ENCODE measurements around the gene MEGF9. TPM values are rescaled to one million over a fixed set of nuclear protein-coding genes. Genes with fewer than 3 reads are reported as not detected.

Gene MEGF9
- total RNA-seq, 4 donors from 2014 or later, result 62.1 to 113 (median 91.8) TPM

GRCh38 chr9:120711841-120712538 lies 2.3 kb downstream of the MEGF9 start:
- peak overlapping the region; percentile 83 to 97 (median 88) for H3K27ac ChIP-seq
- WGBS, 2 donors, result 28 to 36% methylated on average over 5 of the region's 5 CpGs

GRCh38 chr9:120711354-120711753 lies 2.9 kb downstream of the MEGF9 start:
- TF ChIP-seq POLR2A (IDR thresholded peaks at IDR 0.05), result no peak
- TF ChIP-seq EP300 (IDR thresholded peaks at IDR 0.05), result no peak
- Histone ChIP-seq H3K36me3 (no peaks in the 10 kb centered on the region), H3K9me3 (no peaks in the 10 kb centered on the region), H3K27me3 (no peaks in the 10 kb centered on the region), H3K4me3 (peak overlapping the region in 3 of 4 donors; percentile 16 to 97 (median 73)), H3K4me1 (peaks cover 0 to 71% (median 27%) of the 10 kb centered on the region in 4 donors), H3K27ac (peak overlapping the region in 3 of 4 donors; percentile 83 to 97 (median 88))
- no peak for DNase-seq (ENCODE audit: low spot score in 2 of 2)

More at GRCh38 chr9:120711841-120712538, 2.3 kb downstream of the MEGF9 start:
- H3K27me3 ChIP-seq, result no peaks in the 10 kb centered on the region
- no peaks in the 10 kb centered on the region for H3K9me3 ChIP-seq
- TF ChIP-seq POLR2A (IDR thresholded peaks at IDR 0.05) (no peak), EP300 (IDR thresholded peaks at IDR 0.05) (peak in 1 of 2 donors; percentile 7)
- TF ChIP-seq, protein P1, sequence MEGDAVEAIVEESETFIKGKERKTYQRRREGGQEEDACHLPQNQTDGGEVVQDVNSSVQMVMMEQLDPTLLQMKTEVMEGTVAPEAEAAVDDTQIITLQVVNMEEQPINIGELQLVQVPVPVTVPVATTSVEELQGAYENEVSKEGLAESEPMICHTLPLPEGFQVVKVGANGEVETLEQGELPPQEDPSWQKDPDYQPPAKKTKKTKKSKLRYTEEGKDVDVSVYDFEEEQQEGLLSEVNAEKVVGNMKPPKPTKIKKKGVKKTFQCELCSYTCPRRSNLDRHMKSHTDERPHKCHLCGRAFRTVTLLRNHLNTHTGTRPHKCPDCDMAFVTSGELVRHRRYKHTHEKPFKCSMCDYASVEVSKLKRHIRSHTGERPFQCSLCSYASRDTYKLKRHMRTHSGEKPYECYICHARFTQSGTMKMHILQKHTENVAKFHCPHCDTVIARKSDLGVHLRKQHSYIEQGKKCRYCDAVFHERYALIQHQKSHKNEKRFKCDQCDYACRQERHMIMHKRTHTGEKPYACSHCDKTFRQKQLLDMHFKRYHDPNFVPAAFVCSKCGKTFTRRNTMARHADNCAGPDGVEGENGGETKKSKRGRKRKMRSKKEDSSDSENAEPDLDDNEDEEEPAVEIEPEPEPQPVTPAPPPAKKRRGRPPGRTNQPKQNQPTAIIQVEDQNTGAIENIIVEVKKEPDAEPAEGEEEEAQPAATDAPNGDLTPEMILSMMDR (IDR thresholded peaks at IDR 0.05), result no peak
- H3K4me3 ChIP-seq, result peak overlapping the region; percentile 73 to 97 (median 78)
- no peak for DNase-seq (ENCODE audit: low spot score in 2 of 2)
- H3K36me3 ChIP-seq, result no peaks in the 10 kb centered on the region
- peaks cover 0 to 65% (median 24%) of the 10 kb centered on the region in 4 donors for H3K4me1 ChIP-seq

DNA sequence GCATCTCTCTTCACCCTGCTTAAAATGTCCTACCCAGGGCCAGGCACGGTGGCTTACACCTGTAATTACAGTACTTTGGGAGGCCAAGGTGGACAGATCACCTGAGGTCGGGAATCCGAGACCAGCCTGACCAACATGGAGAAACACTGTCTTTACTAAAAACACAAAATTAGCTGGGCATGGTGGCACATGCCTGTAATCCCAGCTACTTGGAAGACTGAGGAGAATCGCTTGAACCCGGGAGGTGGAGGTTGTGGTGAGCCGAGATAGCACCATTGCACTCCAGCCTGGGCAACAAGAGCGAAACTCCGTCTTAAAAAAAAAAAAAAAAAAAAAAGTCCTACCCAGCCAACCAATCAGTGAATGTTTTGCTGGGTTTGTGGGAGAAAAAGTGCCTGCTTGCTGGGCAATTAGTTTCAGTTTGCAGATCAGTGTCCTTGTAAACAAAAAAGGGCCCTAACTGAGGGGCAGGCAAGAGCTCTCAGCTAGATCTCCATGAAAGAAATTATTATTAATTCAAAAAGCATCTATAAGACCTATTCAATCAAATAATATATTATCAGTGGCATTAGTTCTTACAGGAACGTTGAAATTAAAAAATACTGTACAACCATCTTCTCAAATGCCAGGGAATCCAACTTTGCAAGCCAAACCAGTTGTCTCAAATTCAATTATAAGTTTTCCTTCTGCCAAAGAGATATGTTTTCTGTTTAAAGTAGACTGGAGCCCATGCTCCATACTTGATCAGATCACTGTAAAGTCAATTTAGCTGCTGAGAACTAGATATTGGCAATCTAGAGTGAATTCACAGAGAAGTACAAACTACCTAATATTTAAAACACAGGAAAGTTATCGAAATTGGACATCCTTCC lies 3.9 kb downstream of the MEGF9 start:
- no peaks in the 10 kb centered on the region for H3K27me3 ChIP-seq
- peaks cover 0 to 71% (median 26%) of the 10 kb centered on the region in 4 donors for H3K4me1 ChIP-seq
- H3K27ac ChIP-seq, result peak overlapping the region; percentile 60 to 97 (median 86)
- WGBS, 2 donors, result 35 to 50% methylated on average over 10 of the region's 10 CpGs
- no peak for DNase-seq (ENCODE audit: low spot score in 2 of 2)
- peak in 1 of 2 donors; percentile 74 for TF ChIP-seq EP300 (IDR thresholded peaks at IDR 0.05)
- TF ChIP-seq, protein P1 (IDR thresholded peaks at IDR 0.05), result no peak
- peak in 1 of 2 donors; percentile 33 for TF ChIP-seq POLR2A (IDR thresholded peaks at IDR 0.05)
- H3K4me3 ChIP-seq, result peak overlapping the region; percentile 15 to 97 (median 24)
- H3K36me3 ChIP-seq, result no peaks in the 10 kb centered on the region
- no peaks in the 10 kb centered on the region for H3K9me3 ChIP-seq

GRCh38 chr9:120708526-120709224 lies 5.6 kb downstream of the MEGF9 start:
- no peak for DNase-seq (ENCODE audit: low spot score in 2 of 2)
- Histone ChIP-seq H3K36me3 (peaks cover 0 to 5% (median 0%) of the 10 kb centered on the region in 3 donors), H3K9me3 (no peaks in the 10 kb centered on the region), H3K27me3 (no peaks in the 10 kb centered on the region), H3K4me3 (no peak overlapping the region), H3K27ac (peak overlapping the region in 2 of 4 donors; percentile 88 to 97), H3K4me1 (peaks cover 0 to 73% (median 21%) of the 10 kb centered on the region in 4 donors)
- WGBS, 2 donors, result 84 to 85% methylated on average over 6 of the region's 6 CpGs
- TF ChIP-seq POLR2A (IDR thresholded peaks at IDR 0.05), result no peak
- TF ChIP-seq, protein P1 (IDR thresholded peaks at IDR 0.05), result no peak
- TF ChIP-seq EP300 (IDR thresholded peaks at IDR 0.05), result no peak

GRCh38 chr9:120707170-120707569 lies 7.1 kb downstream of the MEGF9 start:
- Histone ChIP-seq H3K27ac (peak overlapping the region in 2 of 4 donors; percentile 74 to 88), H3K9me3 (no peaks in the 10 kb centered on the region), H3K27me3 (no peaks in the 10 kb centered on the region), H3K36me3 (peaks cover 0 to 7% (median 0%) of the 10 kb centered on the region in 3 donors), H3K4me3 (no peak overlapping the region), H3K4me1 (peaks cover 0 to 67% (median 25%) of the 10 kb centered on the region in 4 donors)
- WGBS, 2 donors, result 45 to 58% methylated on average over 2 of the region's 2 CpGs
- DNase-seq (ENCODE audit: low spot score in 2 of 2), result no peak
- TF ChIP-seq EP300 (IDR thresholded peaks at IDR 0.05) (no peak), POLR2A (IDR thresholded peaks at IDR 0.05) (no peak)
- TF ChIP-seq, protein P1 (IDR thresholded peaks at IDR 0.05), result no peak

Data from tibial nerve (tissue), 4 donors.